A549 (cell line): ENCODE data around the gene EAF1.

Experiments
- BHLHE40 ChIP-seq: IDR thresholded peaks from 2 replicates; pipeline ENCODE4 v1.6.1; 2012; ENCODE audit warnings: low read depth, low read length, inconsistent platforms
- CHD4 ChIP-seq: fragments of 200-600 bp; sonication (generic); IDR thresholded peaks from 2 replicates; pipeline ENCODE4 v1.6.1; 2016; ENCODE audit warnings: antibody characterized with exemption, mild to moderate bottlenecking, borderline replicate concordance
- CTCF ChIP-seq: fragments of >200 bp; sonication (Bioruptor Twin); formaldehyde crosslinking; IDR thresholded peaks from 3 replicates; pipeline ENCODE4 v1.5.1; 2016
- EP300 ChIP-seq, 2 experiments: fragments of >200 bp; sonication (Bioruptor Twin); formaldehyde crosslinking; IDR thresholded peaks; 2 replicates in 1 of 2; 3 replicates in 1 of 2; pipeline ENCODE4 v1.6.1; 2016 to 2017
- FOXS1 ChIP-seq: fragments of 250-450 bp; sonication (Bioruptor Pico); IDR thresholded peaks from 2 replicates; pipeline ENCODE4 v1.5.0; 2020; ENCODE audit warnings: mild to moderate bottlenecking, moderate library complexity
- KDM1A ChIP-seq: fragments of 200-600 bp; sonication (generic); IDR thresholded peaks from 2 replicates; pipeline ENCODE4 v1.6.1; 2016; ENCODE audit warnings: low read depth, mild to moderate bottlenecking
- PHF8 ChIP-seq: fragments of 200-600 bp; sonication (generic); IDR thresholded peaks from 2 replicates; pipeline ENCODE4 v1.6.1; 2016; ENCODE audit warnings: low read depth, mild to moderate bottlenecking, antibody characterized with exemption, moderate library complexity, borderline replicate concordance
- POLR2A ChIP-seq: IDR thresholded peaks from 2 replicates; pipeline ENCODE4 v1.6.1; 2012; ENCODE audit warnings: mild to moderate bottlenecking, low read length
- SMC3 ChIP-seq: fragments of >200 bp; sonication (Bioruptor Twin); formaldehyde crosslinking; IDR thresholded peaks from 3 replicates; pipeline ENCODE4 v1.6.1; 2018; ENCODE audit warnings: inconsistent platforms
- USF2 ChIP-seq: fragments of 450-650 bp; IDR thresholded peaks from 2 replicates; pipeline ENCODE4 v1.6.1; 2014; ENCODE audit warnings: antibody characterized with exemption
- TF ChIP-seq, protein P1 (sequence below): fragments of 200-600 bp; sonication (generic); IDR thresholded peaks from 2 replicates; pipeline ENCODE4 v1.6.1; 2016; ENCODE audit warnings: antibody characterized with exemption, mild to moderate bottlenecking, moderate library complexity

GRCh38 chr3:15453501-15453900 lies 26.1 kb downstream of the EAF1 start:
- TF ChIP-seq CHD4 (no peak), EP300 (IDR thresholded peaks at IDR 0.05) (no peak), FOXS1 (CRISPR knock-in tag) (no peak), CTCF (no peak), BHLHE40 (no peak), PHF8 (no peak), POLR2A (no peak), SMC3 (no peak), KDM1A (no peak), USF2 (no peak)
- TF ChIP-seq, protein P1, sequence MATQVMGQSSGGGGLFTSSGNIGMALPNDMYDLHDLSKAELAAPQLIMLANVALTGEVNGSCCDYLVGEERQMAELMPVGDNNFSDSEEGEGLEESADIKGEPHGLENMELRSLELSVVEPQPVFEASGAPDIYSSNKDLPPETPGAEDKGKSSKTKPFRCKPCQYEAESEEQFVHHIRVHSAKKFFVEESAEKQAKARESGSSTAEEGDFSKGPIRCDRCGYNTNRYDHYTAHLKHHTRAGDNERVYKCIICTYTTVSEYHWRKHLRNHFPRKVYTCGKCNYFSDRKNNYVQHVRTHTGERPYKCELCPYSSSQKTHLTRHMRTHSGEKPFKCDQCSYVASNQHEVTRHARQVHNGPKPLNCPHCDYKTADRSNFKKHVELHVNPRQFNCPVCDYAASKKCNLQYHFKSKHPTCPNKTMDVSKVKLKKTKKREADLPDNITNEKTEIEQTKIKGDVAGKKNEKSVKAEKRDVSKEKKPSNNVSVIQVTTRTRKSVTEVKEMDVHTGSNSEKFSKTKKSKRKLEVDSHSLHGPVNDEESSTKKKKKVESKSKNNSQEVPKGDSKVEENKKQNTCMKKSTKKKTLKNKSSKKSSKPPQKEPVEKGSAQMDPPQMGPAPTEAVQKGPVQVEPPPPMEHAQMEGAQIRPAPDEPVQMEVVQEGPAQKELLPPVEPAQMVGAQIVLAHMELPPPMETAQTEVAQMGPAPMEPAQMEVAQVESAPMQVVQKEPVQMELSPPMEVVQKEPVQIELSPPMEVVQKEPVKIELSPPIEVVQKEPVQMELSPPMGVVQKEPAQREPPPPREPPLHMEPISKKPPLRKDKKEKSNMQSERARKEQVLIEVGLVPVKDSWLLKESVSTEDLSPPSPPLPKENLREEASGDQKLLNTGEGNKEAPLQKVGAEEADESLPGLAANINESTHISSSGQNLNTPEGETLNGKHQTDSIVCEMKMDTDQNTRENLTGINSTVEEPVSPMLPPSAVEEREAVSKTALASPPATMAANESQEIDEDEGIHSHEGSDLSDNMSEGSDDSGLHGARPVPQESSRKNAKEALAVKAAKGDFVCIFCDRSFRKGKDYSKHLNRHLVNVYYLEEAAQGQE = no peak
